NT2/D1 (cell line): ENCODE results near the gene LY6G5B.

Source experiments
- DNase-seq: peaks from one replicate; pipeline ENCODE4 v3.0.0-alpha.2; 2011; ENCODE audit warnings: low read depth, low spot score
- H3K27me3 ChIP-seq: 2 replicates; pipeline ENCODE4 v1.6.0; 2011; ENCODE audit warnings: mild to moderate bottlenecking; ENCODE audit not compliant: insufficient read length, insufficient read depth
- H3K36me3 ChIP-seq: 2 replicates; pipeline ENCODE4 v1.6.1; 2011; ENCODE audit warnings: mild to moderate bottlenecking, low read length, mixed read lengths; ENCODE audit not compliant: insufficient read depth, insufficient read length
- H3K4me1 ChIP-seq: 2 replicates; pipeline ENCODE4 v1.5.1; 2011; ENCODE audit not compliant: insufficient read depth, insufficient read length
- H3K4me3 ChIP-seq: 2 replicates; pipeline ENCODE4 v1.5.1; 2011; ENCODE audit warnings: low read depth; ENCODE audit not compliant: insufficient read length
- H3K9ac ChIP-seq: 2 replicates; pipeline ENCODE4 v1.6.0; 2011; ENCODE audit warnings: low read depth; ENCODE audit not compliant: insufficient read length
- H3K9me3 ChIP-seq: 2 replicates; pipeline ENCODE4 v1.5.1; 2011; ENCODE audit warnings: mild to moderate bottlenecking, low read length; ENCODE audit not compliant: insufficient read depth
- SUZ12 ChIP-seq: IDR thresholded peaks from 2 replicates; pipeline ENCODE4 v1.6.1; 2011; ENCODE audit not compliant: insufficient read length, insufficient read depth; ENCODE audit errors: extremely low read depth
- YY1 ChIP-seq: IDR thresholded peaks from 2 replicates; pipeline ENCODE4 v1.6.1; 2011; ENCODE audit not compliant: insufficient read length, insufficient read depth
- ZNF274 ChIP-seq: IDR thresholded peaks from 2 replicates; pipeline ENCODE4 v1.6.1; 2011; ENCODE audit warnings: mild to moderate bottlenecking, low read depth, low read length

Gene LY6G5B

GRCh38 chr6:31669676-31670075, at the start of gene LY6G5B:
Gene LY6G5B (plus strand): TSS chr6:31669976. CDS start chr6:31670951, 975 bp downstream.
- no peak for DNase-seq
- no peak within 1 kb of the TSS for H3K9ac ChIP-seq
- H3K4me1 ChIP-seq: peaks cover 2% of the 10 kb centered on the region
- TF ChIP-seq ZNF274 (no peak), YY1 (no peak), SUZ12 (no peak)
- H3K9me3 ChIP-seq: no peaks in the 10 kb centered on the region
- peaks cover 72% of the 10 kb centered on the region for H3K36me3 ChIP-seq
- no peaks in the 10 kb centered on the region for H3K27me3 ChIP-seq
- H3K4me3 ChIP-seq: no peak within 1 kb of the TSS

- H3K9ac ChIP-seq: peak within 1 kb of the TSS; percentile 96
- no peaks in the 10 kb centered on the region for H3K9me3 ChIP-seq
- H3K27me3 ChIP-seq: no peaks in the 10 kb centered on the region
- H3K4me1 ChIP-seq: peaks cover 6% of the 10 kb centered on the region
- H3K36me3 ChIP-seq: peaks cover 44% of the 10 kb centered on the region
- TF ChIP-seq YY1 (peak; percentile 73), ZNF274 (no peak)
- DNase-seq: peak; percentile 33
- H3K4me3 ChIP-seq: peak within 1 kb of the TSS; percentile 89
These were observed 49.0 kb upstream of the LY6G5B start, which contains the start of gene PRRC2A for GRCh38 chr6:31620586-31621319. Gene PRRC2A (plus strand): TSS chr6:31620715. CDS start chr6:31622790, 2,075 bp downstream.

- Histone ChIP-seq H3K9ac (peak overlapping the region; percentile 96), H3K4me3 (peak overlapping the region; percentile 89), H3K36me3 (peaks cover 51% of the 10 kb centered on the region), H3K4me1 (peaks cover 6% of the 10 kb centered on the region), H3K9me3 (no peaks in the 10 kb centered on the region), H3K27me3 (no peaks in the 10 kb centered on the region)
- DNase-seq: no peak
- TF ChIP-seq YY1: no peak
- TF ChIP-seq SUZ12: no peak
- no peak for TF ChIP-seq ZNF274
These were observed 48.3 kb upstream of the LY6G5B start for GRCh38 chr6:31621320-31621939.

- no peak for DNase-seq
- Histone ChIP-seq H3K4me1 (peaks cover 6% of the 10 kb centered on the region), H3K9me3 (no peaks in the 10 kb centered on the region), H3K27me3 (no peaks in the 10 kb centered on the region), H3K9ac (peak overlapping the region; percentile 96), H3K36me3 (peaks cover 56% of the 10 kb centered on the region), H3K4me3 (peak overlapping the region; percentile 89)
- TF ChIP-seq SUZ12: no peak
- TF ChIP-seq ZNF274: no peak
- TF ChIP-seq YY1: no peak
These were observed 47.8 kb upstream of the LY6G5B start for GRCh38 chr6:31621991-31622390.

- Histone ChIP-seq H3K9ac (no peak overlapping the region), H3K36me3 (peaks cover 63% of the 10 kb centered on the region), H3K4me3 (peak overlapping the region; percentile 89), H3K27me3 (no peaks in the 10 kb centered on the region), H3K4me1 (peaks cover 6% of the 10 kb centered on the region), H3K9me3 (no peaks in the 10 kb centered on the region)
- DNase-seq: no peak
- no peak for TF ChIP-seq ZNF274
These were observed 47.1 kb upstream of the LY6G5B start for GRCh38 chr6:31622684-31623091.

GRCh38 chr6:31624070-31624469, 45.7 kb upstream of the LY6G5B start:
- no peak for DNase-seq
- TF ChIP-seq SUZ12 (no peak), ZNF274 (no peak), YY1 (no peak)
- Histone ChIP-seq H3K9me3 (no peaks in the 10 kb centered on the region), H3K4me1 (peaks cover 6% of the 10 kb centered on the region), H3K27me3 (no peaks in the 10 kb centered on the region), H3K4me3 (no peak overlapping the region), H3K36me3 (peaks cover 77% of the 10 kb centered on the region), H3K9ac (no peak overlapping the region)

- H3K36me3 ChIP-seq: peaks cover 98% of the 10 kb centered on the region
- TF ChIP-seq ZNF274: no peak
- no peak for TF ChIP-seq YY1
- TF ChIP-seq SUZ12: no peak
- no peaks in the 10 kb centered on the region for H3K9me3 ChIP-seq
- no peak overlapping the region for H3K9ac ChIP-seq
- no peak overlapping the region for H3K4me3 ChIP-seq
- H3K27me3 ChIP-seq: no peaks in the 10 kb centered on the region
- H3K4me1 ChIP-seq: peaks cover 6% of the 10 kb centered on the region
- no peak for DNase-seq
These were observed 42.8 kb upstream of the LY6G5B start for GRCh38 chr6:31626952-31627351.
